ENCODE results near the gene FITM2.
"Not testable (repeated sequence)": the region's sequence is repeated elsewhere in the genome, so short reads cannot be mapped to it uniquely, and the experiment has no call there.

FITM2 gene

DNA sequence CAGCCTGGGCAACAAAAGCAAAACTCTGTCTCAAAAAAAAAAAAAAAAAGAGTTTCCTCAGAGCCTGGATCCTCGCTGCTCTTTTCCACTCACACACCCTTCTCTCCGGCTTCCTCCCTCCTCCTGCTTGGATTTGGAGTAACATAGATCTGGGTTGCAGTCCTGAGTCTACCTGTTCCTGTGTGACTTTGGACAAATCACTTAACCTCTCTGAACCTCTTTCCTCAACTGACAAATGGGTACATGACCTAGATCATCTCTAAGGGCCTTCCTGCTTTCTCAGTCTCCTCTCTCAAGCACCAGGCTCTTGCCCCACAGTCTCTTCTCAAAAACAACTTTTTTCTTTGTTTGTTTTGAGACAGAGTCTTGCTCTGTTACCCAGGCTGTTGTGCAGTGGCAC lies 20.2 kb upstream of the FITM2 start:
- no peak for DNase-seq (ENCODE audit: low read depth in 2 of 2)

DNA sequence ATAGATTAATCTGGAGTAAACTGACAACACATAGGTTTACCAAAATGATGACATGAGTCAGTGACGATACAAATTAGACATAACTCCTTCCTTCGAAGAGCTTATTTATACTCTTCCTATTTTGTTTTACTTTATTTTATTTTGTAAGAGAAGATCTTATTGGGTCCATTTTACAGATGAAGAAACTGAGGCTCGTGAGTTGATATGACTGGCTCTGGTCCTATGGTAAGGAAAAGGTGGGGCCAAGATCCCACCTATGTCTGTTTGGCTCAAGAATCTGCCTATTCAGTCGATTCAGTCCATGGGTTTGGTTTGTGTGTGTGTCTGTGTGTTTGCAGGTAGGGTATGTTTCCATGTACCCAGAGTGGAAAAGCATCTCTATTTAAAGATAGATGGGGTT lies 17.4 kb upstream of the FITM2 start:
- no peak for DNase-seq (ENCODE audit: low read depth in 2 of 2)

DNA sequence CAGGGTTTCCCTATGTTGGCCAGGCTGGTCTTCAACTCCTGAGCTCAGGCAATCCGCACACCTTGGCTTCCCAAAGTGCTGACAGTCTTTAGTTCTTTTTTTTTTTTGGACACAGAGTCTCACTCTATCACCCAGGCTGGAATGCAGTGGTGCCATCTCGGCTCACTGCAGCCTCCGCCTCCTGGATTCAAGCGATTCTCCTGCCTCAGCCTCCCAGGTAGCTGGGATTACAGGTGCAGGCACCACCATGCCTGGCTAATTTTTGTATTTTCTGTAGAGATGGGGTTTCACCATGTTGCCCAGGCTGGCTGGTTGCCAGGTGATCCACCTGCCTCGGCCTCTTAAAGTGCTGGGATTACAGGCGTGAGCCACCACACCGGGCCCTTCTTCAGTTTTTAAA lies 16.7 kb upstream of the FITM2 start:
- DNase-seq (ENCODE audit: low read depth in 2 of 2) = not testable (repeated sequence)

DNA sequence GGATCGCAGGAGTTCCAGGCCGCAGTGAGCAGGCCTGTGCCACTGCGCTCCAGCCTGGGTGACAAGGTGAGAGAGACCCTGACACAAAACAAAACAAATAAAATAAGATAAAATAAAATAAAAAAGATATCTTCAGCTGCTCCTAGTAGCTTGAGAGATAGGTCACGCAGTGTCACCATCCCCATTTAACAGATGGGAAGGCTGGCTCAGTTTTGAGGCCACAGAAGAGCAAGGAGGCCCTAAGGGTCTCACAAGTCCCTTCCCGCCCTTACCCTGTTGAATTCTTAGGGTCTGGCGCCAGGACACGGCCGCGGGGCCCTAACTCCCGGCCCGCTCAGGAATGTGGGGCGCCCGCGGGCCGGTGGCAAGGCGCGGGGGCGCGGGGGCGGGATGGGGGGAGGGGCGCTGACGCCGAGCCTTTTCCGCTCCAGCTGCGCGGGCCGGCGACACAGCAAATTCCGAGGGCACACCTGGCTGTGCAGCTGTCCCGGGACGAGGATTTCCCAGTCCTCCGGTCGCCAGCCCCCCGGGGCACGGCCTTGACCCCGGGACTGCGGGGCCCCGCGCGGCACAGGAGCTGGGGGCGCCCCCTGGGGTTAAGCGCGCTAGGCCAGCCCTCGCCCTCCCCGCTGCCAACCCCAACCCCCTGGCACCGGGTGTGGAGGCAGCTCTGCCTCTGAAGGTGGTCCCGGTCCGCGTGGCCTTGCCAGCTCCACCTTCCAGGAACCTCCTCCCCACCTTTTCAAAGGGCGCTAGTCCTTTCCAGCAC lies 15.6 kb upstream of the FITM2 start:
- DNase-seq (ENCODE audit: low read depth in 2 of 2) = peak in 1 of 2 donors; percentile 10

DNA sequence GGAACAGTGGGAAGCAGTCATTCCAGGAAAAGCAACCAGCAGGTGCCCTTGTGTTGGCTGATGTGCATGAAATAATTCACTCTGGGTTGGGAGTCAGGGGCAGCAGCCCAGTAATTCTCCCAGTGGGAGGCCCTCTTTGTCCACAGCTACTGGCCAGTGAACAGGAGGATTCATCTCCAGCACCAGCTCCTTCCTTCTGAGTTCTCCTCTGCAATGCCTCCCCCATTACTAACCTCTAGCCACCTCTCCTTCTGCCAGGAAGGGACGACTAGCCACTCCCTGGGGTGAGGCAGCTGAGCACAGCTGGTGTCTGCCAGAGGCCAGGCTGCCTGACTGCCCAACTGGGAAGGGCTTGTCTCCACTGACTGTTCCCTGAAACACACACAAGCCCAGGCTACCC lies 13.3 kb upstream of the FITM2 start:
- DNase-seq (ENCODE audit: low read depth in 2 of 2) = no peak

DNA sequence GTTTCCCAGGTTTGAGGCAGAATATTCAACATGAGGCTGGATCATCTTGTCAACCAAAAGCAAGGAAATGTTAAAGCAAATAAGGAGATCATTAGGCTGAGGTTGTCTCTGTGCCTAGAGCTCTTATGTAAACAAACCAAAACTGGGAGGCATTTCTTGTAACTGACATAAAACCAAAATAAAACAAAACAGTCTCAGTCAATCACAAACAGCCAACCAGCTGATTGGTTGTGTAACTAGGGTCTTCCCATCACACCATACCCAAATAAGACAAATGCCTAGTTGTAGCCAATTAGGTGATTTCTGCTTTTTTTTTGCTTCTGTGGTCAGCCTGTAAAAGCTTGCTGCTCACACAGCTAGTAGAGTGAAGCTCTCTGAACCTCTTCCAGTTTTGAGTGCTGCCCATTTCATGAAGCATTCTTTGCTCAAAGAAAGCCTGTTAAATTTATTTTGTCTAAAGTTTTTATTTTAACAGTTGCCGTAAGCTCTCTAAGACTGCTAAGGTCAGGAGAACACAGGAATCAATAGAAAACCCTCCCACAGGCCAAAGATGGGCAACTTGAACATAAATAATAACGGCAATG lies 8.9 kb upstream of the FITM2 start:
- DNase-seq (ENCODE audit: low read depth in 2 of 2) = no peak

DNA sequence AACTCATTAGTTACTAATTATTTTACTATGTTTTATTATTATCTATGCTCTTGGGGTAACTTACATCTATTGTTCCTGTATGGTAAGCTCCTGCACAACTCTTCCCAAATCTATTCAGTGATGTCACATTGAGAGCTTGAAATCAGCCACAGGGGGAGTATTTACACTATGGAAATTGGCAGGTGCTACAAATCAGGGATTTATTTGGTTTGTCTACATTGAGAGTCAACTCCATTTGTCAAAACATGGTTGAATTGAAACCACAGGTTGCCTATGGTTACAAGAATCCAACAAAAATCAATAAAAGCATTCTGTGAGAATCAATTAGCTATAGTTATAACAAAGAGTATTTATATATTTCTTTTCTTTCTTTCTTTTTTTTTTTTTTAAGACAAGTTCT lies 3.9 kb upstream of the FITM2 start:
- no peak for DNase-seq (ENCODE audit: low read depth in 2 of 2)

DNA sequence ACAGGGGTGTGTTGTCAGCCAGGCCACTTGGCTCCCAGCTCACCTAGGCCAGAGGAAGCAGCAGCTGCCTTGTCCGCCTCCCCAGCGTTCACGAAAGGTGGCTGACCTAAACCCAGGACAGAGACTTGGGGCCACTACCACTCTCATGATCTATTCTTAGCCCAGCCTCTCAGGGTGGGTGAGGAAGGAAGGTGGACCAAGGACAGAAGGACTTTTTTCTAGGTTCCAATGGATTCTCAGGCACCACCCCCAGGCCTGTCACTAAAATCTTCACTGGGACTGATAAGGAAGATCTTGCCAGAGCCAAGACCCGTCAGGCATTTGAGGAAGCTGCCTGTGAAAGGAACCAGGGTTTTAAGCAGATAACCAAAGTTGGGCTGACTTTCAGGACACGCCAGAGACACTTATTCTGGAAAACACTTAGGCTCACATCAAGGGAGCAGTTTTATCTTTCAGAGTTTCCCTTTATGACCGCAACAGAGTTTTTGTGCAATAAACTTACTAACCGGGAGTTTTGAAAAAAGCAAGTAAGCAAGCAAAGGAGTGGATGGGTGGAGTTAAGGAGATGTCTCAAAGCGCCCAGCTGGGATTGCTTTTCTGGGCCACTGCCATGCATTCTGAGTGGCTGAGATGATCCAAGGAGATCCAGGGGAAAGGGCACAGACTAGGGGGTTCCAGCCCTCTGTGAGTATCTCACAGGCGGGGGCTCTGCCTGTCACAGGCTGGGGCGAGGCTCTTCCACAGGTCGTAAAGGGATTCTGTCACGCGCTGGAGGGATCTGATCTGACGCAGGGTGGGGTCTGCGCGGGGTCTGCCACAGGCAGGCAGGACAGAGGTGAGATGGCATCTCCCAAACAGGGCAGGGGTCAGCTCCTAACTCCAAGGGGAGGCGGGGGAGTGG lies 989 bp downstream of the FITM2 start:
- no peak for DNase-seq (ENCODE audit: low read depth in 2 of 2)

DNA sequence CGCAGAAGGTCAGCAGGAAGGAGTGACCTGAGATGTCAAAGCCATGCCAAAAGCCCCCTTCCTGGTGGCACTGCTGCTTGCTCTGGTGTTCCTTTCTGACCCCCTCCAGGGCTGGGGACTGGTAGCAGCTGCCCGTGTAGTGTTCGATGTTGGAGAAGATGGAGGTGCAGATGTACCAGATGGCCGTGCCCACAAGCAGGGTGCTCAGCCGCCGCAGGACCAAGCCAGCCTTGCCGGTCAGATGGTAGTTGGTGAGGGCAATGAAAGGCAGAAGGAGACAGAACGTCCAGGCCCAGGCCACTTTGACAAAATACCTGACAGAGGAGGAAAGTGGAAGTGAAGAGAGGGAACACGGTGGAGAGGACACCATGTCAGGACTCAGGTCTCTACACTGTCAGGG lies 4.1 kb downstream of the FITM2 start:
- no peak for DNase-seq (ENCODE audit: low read depth in 2 of 2)

DNA sequence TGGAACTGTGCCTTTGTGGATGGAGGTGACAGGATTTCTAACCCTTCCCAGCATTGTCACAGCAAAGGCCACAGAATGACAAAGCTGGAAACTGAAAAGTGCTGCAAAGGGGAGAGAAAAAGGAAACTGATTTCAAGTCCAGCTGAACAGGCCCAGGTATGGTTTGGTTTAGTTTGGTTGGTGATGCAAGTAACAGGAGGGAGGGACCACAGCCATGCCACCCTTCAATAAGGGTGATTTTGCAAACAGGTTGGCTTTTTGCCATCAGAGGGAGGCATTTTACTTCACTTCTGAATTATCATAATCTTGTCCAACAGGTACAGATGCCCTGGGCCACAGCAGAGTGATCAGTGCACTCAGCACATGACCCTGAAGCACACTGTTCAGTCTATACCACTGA lies 6.6 kb downstream of the FITM2 start:
- DNase-seq (ENCODE audit: low read depth in 2 of 2) = no peak

DNA sequence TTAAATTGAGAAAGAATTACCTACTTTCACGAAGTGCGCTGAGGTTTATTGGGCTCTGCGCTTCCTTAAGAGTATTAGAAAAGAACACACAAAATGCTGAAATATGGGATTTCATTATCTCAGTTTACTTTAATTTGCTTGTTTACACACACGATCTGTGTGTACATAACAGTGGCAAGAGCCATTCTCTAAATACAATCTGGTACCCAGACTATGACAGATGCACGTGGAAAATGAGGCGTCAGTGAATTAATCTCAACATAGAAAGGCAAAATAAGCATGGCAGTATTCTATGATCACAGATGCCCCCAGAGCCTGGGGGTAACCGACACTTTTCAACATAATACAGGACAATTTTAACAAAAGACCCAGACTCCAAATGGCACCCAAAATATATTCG lies 8.3 kb downstream of the FITM2 start:
- DNase-seq (ENCODE audit: low read depth in 2 of 2) = no peak

DNA sequence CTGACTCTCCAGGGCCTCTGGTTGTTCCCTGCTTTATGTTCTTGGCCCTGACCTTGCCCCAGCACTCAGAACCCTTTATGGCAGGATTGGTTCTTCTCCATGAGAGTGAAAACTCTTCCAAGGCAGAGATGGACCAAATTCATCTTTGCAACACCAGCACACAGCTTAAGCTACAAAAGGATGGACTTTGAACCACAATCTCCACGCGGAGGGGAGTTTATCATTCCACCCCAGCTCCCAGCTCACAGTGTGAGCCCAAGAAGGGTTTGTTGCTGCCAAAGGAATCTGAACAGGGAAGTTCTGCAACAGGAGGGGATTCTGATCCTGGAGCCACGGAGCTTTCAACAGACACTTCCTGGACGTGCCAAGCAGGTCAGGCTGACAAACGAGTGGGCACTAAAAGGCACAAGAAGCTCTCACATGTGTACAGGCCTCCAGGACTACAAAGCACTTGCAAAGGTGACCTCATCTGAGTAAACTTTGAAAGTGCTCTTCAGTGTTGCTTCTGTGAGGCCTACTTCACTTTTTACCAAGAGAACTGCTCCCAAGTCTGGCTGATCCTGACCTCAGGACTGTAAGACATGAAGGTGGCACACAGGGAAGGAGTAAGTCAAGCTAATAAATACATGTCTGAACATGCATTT lies 8.9 kb downstream of the FITM2 start:
- DNase-seq (ENCODE audit: low read depth in 2 of 2) = no peak

DNA sequence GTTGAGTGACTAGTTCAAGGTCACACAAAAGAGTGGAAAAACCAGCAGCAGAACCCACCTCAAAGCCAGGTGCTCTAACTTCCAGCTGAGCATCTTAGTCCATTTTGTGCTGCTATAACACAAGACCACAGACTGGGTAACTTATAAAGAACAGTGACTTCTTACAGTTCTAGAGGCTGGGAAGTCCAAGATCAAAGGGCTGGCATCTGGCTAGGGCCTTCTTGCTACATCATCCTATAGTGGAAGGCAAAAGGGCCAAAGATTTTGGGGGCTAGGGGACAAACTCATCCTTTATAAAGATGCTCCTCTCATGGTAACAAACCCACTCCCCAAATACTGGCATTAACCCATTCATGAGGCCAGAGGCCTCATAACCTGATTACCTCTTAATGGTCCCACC lies 9.7 kb downstream of the FITM2 start:
- DNase-seq (ENCODE audit: low read depth in 2 of 2) = no peak

DNA sequence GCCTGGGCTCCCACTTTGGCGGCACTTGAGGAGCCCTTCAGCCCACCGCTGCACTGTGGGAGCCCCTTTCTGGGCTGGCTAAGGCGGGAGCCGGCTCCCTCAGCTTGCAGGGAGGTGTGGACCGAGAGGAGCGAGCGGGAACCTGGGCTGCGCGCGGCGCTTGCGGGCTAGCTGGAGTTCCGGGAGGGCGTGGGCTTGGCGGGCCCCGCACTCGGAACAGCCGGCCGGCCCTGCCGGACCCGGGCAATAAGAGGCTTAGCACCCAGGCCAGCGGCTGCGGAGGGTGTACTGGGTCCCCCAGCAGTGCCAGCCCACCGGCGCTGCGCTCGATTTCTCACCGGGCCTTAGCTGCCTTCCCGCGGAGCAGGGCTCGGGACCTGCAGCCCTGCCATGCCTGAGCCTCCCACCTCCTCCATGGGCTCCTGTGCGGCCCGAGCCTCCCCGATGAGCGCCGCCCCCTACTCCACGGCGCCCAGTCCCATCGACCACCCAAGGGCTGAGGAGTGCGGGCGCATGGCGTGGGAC lies 11.9 kb downstream of the FITM2 start:
- DNase-seq (ENCODE audit: low read depth in 2 of 2) = not testable (repeated sequence)

DNA sequence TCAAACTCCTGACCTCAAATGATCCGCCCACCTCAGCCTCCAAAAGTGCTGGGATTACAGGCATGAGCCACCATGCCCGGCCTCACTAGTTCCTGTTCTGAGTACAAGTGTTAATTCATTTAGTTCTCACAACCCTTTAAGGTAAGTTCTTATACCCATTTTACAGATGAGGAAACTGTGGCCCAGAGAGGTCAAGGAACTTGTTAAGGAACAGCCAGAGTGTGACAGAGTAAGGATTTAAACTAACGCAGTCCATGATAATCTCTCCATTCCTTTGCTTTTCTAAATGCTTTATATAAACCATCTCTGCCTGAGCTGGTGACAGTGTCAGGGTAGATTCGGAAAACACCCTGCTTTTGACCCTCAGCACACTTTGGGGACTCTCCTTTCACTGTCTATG lies 13.3 kb downstream of the FITM2 start:
- DNase-seq (ENCODE audit: low read depth in 2 of 2) = no peak

DNA sequence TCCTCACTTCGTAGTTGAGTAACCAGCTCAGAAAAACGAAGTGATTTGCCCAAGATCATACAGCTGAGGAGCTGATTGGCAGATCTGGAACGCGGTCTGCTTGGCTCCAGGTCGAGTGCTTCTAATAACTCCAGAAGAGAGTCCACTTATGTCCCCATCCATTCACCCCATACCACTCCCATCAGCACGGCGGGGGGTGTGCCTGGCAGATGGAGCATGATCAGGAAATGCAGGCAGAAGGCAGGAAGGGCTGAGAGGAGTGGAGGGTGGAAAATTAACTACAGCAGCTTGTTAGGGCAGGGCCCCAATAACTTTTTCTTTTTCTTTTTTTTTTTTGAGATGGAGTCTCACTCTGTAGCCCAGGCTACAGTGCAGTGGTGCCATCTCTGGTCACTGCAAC lies 15.0 kb downstream of the FITM2 start:
- no peak for DNase-seq (ENCODE audit: low read depth in 2 of 2)

DNA sequence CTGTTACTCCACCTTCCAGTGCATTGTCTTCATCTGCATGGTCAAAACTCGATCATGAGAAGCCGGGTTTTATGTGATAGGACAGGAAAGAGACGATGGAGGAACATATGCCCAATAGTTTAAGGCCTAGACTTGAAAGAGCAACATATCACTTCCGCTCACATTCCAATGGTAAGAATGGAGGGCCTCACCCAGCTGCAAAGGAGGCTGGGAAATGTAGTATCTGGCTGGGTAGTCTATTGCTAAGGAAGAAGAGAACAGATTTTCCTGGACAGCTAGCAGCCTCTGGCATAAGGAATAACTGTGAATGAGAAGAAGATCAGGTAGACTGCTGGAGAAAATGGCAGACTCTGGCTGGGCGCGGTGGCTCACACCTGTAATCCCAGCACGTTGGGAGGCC lies 19.2 kb downstream of the FITM2 start:
- no peak for DNase-seq (ENCODE audit: low read depth in 2 of 2)

DNA sequence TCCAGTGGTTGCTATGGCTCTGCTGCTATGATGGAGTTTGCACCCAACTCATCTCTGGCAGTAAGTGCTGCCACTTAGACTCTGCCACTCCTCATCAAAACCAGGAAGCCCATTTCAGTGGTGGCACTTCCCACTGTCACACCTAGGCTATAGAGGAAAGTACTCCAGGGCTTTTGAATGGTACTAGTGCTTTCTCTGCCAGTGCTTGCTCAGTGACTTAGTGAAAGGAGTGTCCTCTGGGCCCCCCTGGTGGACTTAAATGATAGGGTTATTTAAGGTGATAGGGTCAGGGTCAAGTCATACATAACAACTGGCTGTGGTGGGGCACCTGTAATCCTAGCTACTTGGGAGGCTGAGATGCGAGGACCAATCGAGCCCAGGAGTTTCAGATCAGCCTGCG lies 22.8 kb downstream of the FITM2 start:
- DNase-seq (ENCODE audit: low read depth in 2 of 2) = no peak

DNA sequence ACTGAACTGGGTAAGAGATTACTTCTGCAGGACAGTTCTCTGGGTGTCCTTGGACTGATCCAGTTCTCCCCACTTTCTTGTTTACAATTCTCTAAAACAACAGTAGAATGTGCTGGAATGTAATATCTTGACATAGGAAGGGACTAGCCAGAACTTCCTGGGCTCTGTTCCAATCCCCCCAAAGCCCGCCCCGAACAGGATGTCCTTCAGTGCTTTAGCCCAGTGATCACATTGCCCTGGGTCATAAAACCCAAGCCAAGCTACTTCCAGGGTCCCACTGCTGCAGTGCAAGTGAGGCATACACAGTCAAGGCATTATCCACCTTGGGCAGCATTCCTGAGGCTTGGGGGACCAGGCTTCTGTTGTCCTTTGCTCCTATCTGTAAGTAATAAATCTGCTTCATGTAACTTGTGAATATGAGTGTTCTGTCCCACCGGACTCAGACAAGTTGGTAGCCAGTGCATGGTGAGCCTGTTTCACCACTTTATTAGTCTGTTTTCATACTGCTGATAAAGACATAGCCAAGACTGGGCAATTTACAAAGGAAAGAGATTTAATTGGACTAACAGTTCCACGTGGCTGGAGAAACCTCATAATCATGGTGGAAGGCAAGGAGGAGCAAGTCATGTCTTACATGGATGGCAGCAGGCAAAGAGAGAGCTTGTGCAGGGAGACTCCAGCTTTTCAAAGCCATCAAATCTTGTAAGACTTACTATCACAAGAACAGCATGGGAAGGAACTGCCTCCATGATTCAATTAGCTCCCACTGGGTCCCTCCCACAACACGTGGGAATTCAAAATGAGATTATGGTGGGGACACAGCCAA lies 23.5 kb downstream of the FITM2 start:
- no peak for DNase-seq (ENCODE audit: low read depth in 2 of 2)

DNA sequence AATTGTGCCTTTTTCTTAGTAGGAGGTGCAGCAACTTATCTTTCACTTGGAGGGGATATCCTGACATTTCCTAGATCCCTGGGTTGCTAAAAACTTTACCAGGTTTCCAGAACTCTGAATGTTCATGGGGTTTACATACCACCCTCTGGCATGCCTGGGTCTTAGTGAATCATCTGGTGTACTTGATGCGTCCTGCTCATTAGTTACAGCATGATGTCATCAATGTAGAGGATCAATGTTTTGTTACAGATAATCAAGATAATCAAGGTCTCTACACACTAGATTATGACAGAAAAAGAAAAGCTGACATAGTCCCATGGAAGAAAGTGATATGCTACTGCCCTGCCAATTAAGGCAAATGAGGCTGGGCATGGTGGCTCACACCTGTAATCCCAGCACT lies 27.0 kb downstream of the FITM2 start:
- DNase-seq (ENCODE audit: low read depth in 2 of 2) = no peak

DNA sequence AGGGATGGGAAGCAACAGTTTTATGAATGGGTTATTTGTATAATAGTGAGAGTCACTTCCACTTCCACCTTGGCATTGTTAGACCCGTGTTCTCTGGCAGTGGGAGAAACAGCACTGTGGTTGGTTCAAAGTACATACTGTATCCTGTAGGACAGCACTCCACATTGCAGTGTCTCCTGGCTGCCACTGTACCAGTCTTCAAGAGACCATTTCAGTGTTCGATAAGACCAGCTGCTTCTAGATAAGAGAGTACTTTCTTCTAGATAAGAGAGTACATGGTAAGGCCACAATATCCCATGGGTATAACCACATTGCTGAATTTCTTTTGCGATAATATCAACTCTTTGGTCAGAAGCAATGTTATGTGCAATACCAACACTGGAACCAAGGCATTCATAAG lies 28.8 kb downstream of the FITM2 start:
- no peak for DNase-seq (ENCODE audit: low read depth in 2 of 2)

All from stimulated activated CD4-positive, alpha-beta T cell treated with anti-CD3 and anti-CD28 coated beads, Interleukin-1b, Interleukin-23, amount 100 ng/mL, for 1 hour (primary cell).